Measurements from ENCODE around the gene FLYWCH2. TPM values are rescaled to one million over a fixed set of nuclear protein-coding genes. Genes with fewer than 3 reads are reported as not detected.

The FLYWCH2 gene
- total RNA-seq, 1 donor from 2014 or later = 69.5 TPM

DNA sequence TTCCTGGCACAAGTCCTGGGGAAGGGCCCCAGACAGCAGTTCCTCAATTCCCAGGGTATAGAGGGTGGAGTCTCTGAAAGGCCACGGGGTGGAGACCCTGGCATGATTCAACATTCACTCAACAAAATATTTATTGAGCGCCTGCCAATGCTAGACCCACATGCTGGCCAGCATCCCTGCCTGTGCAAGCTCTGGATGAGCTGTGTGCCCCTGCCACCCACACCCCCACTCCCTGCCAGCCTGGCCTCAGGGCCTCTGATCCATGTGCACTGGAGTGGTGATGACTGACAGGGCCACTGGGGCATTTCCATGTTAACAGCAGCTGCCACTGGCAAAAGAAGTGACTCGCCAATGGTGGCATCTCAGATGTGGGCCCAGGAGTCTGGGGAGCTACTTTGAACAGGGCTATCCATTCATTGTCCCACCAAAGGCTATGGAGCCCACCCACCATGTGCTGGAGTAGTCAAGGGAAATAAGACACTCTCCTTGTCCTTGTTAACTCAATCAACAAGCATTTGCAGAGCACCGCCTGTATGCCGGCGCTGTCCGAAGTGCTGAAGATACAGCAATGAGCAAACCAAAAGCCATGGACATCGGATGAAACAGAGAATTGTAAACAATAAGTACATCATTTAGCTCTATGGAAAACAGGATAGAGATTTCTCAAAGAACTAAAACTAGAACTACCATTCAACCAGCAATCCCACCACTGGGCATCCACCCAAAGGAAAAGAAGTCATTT is 22.0 kb upstream of the FLYWCH2 start:
- Histone ChIP-seq H3K27me3 (ENCODE audit: control insufficient read depth, insufficient read depth, low read length) (no peaks in the 10 kb centered on the region), H3K4me3 (ENCODE audit: low read depth, low read length) (no peak overlapping the region), H3K36me3 (ENCODE audit: control insufficient read depth, insufficient read depth, low read length) (no peaks in the 10 kb centered on the region)
- TF ChIP-seq, protein P1, sequence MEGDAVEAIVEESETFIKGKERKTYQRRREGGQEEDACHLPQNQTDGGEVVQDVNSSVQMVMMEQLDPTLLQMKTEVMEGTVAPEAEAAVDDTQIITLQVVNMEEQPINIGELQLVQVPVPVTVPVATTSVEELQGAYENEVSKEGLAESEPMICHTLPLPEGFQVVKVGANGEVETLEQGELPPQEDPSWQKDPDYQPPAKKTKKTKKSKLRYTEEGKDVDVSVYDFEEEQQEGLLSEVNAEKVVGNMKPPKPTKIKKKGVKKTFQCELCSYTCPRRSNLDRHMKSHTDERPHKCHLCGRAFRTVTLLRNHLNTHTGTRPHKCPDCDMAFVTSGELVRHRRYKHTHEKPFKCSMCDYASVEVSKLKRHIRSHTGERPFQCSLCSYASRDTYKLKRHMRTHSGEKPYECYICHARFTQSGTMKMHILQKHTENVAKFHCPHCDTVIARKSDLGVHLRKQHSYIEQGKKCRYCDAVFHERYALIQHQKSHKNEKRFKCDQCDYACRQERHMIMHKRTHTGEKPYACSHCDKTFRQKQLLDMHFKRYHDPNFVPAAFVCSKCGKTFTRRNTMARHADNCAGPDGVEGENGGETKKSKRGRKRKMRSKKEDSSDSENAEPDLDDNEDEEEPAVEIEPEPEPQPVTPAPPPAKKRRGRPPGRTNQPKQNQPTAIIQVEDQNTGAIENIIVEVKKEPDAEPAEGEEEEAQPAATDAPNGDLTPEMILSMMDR (IDR thresholded peaks at IDR 0.05; ENCODE audit: insufficient read depth, low read length, poor library complexity, severe bottlenecking) = no peak
- DNase-seq (ENCODE audit: low read depth) = no peak

DNA sequence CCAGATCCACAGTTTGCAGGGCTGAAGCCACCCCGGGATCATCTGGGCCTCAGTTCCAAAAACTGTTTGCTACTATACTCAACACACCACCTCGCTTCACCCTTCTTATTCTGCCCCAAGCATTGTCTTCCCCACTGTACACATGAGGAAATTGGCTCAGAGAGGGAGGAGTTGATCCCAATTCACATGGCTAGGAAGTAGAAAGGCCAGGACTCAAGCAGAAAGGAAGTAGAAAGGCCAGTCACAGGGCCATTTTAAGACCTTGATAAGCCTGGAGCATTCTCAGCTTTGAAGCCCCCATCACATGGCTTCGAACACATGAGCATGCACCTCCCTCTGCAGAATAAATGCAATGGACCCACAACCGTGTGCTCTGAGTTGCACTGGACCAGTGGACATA is 17.4 kb upstream of the FLYWCH2 start:
- DNase-seq (ENCODE audit: low read depth) = no peak
- Histone ChIP-seq H3K27me3 (ENCODE audit: control insufficient read depth, insufficient read depth, low read length) (no peaks in the 10 kb centered on the region), H3K36me3 (ENCODE audit: control insufficient read depth, insufficient read depth, low read length) (no peaks in the 10 kb centered on the region), H3K4me3 (ENCODE audit: low read depth, low read length) (no peak overlapping the region)
- TF ChIP-seq, protein P1 (IDR thresholded peaks at IDR 0.05; ENCODE audit: insufficient read depth, low read length, poor library complexity, severe bottlenecking) = no peak

DNA sequence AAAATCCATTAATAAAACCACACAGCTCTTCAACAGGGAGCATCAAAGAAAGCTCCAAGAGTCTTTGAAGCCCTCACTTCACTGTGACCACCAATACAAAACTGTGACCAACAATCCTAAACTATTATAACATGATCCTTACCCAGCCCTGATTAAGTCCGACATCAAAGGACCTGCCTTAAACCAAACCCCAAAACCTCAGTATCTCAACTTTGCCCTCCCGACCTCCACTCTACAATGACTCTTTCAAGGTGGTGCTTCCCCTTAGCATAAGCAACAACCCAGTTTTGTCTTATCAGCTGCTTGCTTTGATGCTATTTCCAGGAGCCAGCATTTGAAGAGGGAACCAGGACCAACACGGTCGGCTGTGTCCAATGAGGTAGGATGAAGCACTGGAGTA is 16.6 kb upstream of the FLYWCH2 start:
- Histone ChIP-seq H3K27me3 (ENCODE audit: control insufficient read depth, insufficient read depth, low read length) (no peaks in the 10 kb centered on the region), H3K36me3 (ENCODE audit: control insufficient read depth, insufficient read depth, low read length) (no peaks in the 10 kb centered on the region), H3K4me3 (ENCODE audit: low read depth, low read length) (no peak overlapping the region)
- TF ChIP-seq, protein P1 (IDR thresholded peaks at IDR 0.05; ENCODE audit: insufficient read depth, low read length, poor library complexity, severe bottlenecking) = no peak
- no peak for DNase-seq (ENCODE audit: low read depth)

DNA sequence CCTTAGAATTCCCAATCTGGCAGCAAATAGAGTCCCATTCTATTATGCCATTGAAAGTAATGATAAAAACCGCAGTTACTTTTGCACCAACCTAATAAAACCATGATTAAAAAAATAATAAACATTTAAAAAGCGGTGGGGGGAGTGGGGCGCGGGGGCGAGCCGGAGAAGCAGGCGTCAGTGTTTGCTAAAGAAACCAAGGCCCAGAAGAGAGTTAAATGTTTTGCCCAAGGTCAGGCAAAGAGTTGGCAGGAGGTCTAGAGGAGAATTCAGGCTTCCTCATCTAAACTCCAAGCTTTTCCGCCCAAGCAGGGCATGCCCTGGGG is 15.4 kb upstream of the FLYWCH2 start:
- H3K4me3 ChIP-seq (ENCODE audit: low read depth, low read length) = peak overlapping the region; percentile 49
- H3K36me3 ChIP-seq (ENCODE audit: control insufficient read depth, insufficient read depth, low read length) = no peaks in the 10 kb centered on the region
- no peak for DNase-seq (ENCODE audit: low read depth)
- no peaks in the 10 kb centered on the region for H3K27me3 ChIP-seq (ENCODE audit: control insufficient read depth, insufficient read depth, low read length)
- TF ChIP-seq, protein P1 (IDR thresholded peaks at IDR 0.05; ENCODE audit: insufficient read depth, low read length, poor library complexity, severe bottlenecking) = no peak

DNA sequence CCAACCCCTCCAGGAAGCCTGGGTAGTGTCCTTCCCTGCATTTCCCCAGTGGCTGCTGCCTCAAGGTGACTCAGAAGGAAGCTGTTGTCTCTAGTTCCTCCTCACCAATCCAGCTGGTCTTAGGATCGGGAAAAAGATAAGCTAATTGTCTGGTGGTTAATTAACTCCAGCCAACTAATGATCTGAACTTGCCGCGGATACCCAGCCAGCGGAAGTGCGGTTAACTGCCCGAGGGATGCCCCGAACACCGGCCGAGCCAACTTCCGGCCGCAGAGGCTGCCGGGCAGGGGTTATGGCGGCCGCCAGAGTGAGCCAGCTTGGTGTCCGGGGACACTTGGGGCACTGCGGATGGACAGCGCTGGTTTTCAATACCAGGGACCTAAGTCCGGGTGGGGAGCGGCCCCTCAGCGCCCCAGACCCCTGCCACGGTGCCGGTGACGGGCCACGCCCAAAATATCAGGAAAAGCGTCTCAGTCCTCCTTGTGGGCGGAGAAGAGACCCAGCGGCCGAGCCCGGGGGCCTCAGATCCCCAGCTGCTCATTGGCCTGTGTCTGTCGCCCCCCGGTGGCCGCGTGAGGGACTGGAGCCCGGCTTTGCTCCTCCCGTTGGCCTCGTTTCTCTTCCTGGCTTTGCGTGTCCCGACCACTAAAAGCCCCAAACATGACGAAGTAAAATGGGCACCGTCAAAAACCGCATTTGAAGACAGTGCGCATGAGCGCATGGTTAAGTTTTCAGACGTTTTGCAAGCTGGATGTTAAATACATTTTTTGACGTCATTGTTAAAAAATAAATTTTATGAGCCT is 14.8 kb upstream of the FLYWCH2 start:
- TF ChIP-seq, protein P1 (IDR thresholded peaks at IDR 0.05; ENCODE audit: insufficient read depth, low read length, poor library complexity, severe bottlenecking) = peak; percentile 98
- peak overlapping the region; percentile 49 for H3K4me3 ChIP-seq (ENCODE audit: low read depth, low read length)
- no peaks in the 10 kb centered on the region for H3K36me3 ChIP-seq (ENCODE audit: control insufficient read depth, insufficient read depth, low read length)
- no peak for DNase-seq (ENCODE audit: low read depth)
- no peaks in the 10 kb centered on the region for H3K27me3 ChIP-seq (ENCODE audit: control insufficient read depth, insufficient read depth, low read length)
